ENCODE data around the gene PDZD4.

Gene PDZD4

DNA sequence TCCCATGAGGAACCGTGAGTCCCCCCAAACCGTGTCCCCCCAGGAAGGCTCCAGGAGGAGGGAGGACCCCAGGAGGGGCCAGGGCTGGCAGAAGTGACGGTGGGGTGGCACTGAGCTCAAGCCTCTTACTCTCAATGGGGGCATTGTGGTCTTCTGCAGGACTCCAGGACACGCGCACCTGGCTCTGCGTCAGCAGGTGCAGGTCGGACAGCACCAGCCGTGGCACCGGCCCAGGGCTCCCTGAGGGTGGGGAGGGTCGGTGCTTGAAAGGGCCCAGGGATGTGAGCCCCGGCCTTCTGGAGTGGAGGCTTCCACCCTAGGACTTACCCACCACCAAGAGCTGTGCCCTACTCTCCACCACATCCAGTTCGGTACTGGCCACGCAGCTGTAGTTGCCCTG lies 37.3 kb upstream of the PDZD4 start:
- DNase-seq = no peak

DNA sequence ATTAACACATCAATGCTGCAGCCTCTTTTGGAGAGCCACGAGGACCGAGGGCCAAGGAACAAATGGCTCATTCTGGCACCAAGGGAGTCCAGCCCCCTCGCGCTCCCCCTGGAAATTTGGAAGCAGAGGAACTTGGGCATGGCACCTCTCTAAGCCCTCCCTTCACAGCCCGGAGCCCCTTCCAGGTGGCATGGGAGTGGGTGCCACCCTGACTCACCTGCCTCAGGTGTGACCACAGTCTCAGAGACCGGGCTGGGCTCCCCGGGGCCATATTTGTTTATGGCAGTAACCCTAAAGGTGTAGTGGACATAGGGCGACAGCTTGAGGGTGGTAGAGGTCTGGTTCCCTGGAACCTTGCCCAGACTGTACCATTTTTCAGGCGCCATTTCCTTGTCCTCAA lies 36.8 kb upstream of the PDZD4 start:
- DNase-seq = no peak

DNA sequence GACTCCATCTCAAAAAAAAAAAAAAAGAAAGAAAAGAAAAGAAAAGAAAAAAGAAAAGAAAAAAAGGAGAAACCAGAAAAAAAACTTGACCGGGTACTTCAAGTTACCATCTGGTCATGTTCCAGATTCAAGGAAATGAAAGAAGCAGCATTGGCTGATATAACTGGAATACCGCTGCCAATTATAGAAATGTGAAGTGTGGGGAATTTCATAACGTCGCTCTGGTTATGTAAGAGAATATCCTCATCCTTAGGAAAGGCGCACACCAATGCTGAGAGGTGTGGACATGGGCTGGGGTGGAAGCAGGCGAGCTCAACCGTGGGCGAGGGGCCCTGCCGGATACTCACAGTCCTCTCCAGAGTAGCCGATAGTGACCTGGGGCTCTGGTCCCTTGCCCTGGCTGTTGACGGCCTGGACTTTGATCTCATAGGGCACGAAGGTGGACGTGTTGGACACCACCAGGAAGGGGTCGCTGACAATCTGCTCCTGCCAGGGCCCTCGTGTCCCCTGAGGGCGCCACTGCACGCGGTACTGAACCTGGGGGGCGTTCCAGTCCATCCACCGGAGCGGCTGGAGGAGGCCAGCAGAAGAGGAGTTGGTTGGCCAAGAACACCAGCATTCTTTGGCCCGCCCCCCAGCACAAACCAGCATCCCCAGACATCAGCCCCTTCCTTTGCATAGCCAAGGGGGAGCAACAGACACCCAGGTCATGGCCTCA lies 36.1 kb upstream of the PDZD4 start:
- DNase-seq = no peak

DNA sequence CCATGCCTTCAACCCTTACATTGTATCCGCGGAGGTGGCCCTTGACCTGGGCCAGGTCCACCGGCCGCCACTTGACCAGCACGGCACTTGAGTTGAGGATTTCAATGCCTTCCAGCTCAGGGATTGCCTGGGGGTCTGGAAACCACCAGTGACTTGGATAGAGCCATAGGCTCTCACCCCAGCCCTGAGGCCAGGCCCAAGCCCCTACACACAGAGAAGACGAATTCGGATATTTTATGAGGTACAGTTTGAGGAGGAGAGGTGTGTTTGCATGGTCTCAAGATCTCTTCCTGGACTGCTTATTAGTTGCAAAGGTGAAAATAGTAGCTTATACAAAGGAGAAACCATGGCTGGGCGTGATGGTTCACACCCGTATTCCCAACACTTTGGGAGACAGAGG lies 35.3 kb upstream of the PDZD4 start:
- no peak for DNase-seq

DNA sequence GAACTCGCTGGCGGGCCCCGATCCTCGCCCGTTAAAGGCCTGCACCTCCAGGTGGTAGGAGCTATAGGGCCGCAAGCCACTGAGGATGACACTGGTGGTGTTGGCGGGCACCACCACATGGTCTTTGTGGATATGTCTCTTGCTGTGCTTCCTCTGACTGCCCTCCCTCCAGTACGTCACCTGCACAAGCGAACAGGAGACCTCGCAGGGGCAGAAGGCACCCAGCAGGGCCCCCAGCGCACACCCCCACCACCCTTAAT lies 34.9 kb upstream of the PDZD4 start:
- no peak for DNase-seq

DNA sequence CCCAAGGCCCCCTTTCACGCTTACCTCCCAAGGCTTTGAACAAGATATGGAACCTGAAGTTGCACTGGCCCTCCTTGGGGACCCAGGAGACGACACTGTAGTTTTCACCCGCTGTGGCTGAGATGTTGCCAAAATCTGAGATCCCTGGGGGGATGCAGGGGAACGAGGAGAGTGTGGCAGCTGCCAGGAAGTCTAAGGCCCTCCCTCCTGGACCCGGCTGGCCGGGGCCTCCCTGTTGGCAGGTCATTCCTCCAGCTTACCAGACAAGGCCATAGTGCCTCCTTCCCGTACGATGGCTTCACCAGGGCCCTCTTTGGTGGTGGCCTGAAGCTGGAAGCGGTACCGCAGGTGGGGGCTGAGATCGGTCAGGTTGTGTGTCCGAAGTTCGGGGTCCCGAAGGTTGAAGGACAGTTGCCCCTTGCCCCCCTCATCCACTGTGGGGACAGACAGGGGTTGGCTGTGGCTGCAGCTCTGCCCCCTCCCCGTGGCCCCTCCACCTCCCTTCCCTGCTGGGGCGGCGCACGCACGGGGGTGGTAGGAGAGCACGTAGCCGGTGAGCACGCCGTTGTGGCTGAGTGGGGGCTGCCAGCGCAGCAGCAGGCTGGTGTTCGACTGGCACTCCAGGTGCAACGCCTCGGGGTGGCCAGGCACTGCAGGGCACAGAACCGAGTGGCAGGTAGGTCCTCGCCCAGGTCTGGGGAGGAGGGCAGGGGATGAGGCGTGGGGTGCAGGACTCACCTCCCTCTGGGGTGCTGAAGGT lies 34.4 kb upstream of the PDZD4 start:
- no peak for DNase-seq

DNA sequence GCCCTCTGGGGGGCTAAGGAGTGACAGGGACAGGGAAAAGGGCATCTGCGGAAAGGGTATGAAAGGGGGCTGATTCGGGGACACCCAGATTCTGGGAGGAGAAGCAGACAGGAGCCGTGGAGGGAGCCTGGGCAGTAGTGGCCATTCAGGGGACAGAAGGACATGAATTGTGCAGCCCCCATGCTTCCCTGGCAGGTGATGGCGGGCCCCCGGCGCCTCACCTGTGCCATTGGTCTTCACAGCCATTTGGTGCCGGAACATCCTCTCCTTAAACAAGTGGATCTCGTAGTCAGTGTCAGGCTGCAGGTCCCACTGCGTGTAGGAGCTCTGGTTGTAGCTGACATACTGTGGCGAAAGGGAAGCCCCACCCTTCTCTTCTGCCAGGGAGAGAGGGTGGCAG lies 33.8 kb upstream of the PDZD4 start:
- no peak for DNase-seq

DNA sequence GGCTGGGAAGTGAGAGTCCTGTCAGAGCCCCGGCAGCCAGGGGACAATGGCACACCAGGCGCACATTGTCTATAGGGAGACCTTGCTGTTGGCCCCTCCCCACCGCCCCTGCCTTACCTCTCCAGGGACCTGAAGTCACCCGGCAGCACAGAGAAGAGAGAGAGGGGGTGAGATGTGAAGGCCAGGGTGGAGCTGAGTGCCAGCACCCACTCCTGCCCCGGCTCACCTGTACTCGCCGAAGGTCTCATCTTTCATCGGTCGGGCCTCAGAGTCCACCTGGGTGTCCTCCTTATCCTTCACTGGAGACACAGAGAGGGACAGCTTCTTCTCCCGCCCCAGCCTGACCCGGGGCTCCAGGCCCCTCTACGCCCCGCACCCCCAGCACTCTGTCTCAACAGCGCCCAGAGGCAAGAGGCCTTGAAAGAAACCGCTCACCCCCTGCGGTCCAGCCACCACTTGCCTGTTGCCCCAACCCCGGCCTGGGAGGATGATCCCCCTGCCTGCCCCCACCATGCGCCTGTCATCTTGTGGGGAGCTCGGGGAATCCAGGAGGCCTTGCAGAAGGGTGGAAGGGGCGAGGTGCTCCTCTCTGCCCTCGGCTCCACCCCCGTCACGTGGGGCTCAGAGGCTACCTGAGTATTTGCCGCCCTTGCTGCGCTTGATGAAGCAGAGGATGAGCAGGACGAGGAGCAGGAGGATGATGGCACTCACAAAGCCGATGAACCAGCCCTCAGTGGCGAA lies 33.1 kb upstream of the PDZD4 start:
- no peak for DNase-seq

DNA sequence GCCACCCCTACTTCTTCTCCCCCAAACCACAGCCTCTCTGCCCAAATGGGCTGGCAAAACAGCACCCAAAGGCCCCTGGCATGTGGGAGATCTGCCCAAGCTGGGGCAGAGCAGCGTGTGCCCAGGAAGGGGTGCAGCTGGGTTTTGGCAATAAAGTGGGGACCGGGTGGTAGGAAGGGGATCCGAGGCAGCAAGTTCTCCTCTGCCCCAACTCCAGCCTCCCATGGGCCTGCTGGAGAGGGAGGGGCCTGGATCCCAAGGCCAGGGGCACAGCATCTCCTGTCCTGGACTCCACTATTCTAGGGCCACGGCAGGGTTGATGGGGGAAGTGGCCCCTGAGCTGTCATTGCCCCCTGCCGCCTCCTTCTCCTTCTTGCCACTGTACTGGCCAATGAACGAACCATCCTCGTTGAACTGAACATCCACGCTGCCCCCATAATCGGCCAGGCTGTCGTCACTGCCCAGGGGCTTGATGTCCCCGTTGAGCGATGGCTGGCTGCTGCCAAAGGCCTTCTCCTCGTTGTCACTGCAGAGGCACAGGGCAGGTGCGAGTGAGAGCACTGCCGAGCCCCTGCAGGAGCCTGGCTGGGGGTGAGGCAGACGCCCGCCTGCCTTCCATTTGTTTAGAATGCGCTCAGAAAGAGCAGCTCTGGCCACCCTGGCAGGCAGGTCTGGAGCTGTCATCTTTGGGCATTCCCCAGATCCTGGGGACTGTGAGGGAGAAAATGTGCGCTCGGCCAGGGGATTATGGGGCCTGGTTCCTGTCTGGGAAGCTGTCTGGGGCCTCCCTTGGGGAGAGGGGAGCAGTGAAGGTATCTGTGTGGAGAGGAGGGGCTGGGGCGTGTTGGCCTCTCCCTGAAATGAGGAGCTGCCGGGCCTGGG lies 32.3 kb upstream of the PDZD4 start:
- DNase-seq = no peak

DNA sequence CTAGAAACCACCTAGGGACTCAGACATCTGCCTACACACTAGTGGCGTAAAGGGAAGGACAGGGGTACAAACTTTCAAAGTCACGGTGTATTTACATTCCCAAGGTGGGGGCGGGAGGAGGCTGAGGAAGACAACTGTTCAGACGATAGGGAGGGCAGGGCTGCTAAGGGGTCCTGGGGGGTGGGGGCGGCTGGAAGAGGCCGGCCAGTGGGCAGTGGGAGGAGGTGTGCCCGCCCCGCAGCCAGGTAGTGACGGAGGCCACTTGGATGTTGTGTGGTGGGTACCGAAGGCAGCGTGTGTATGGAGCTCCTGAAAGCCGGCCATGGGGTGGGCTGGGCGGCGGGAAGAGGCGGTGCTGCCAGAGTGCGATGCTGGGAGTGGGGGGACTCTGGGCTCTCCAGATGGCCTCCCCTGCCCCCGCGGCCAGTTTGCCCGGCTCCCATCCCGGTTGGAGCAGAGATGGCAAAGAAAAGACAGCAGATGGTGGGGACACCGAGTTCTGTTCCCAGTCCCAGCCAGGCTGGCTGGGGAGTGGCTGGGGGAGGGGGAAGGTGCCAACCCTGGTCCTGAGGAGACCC lies 31.5 kb upstream of the PDZD4 start:
- no peak for DNase-seq

DNA sequence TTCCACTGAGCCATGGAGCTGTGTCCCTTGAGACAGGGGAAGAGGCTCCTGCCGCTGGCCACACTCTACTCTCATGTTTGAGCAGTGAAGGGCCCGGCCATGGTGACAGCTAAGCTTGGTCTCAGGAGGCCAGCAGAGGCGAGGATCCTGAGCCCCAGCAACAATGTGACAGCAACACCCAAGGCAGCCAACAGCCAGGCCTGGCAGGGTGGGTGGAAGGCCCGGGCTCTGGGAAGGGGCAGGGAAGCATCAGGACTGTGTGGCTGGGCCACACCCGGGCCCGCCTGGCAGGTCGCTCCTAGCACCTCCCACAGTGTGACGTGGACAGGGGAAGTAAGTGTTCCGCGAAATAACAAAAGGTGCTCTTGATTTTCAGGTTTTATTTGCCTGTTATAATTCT lies 30.8 kb upstream of the PDZD4 start:
- DNase-seq = no peak

DNA sequence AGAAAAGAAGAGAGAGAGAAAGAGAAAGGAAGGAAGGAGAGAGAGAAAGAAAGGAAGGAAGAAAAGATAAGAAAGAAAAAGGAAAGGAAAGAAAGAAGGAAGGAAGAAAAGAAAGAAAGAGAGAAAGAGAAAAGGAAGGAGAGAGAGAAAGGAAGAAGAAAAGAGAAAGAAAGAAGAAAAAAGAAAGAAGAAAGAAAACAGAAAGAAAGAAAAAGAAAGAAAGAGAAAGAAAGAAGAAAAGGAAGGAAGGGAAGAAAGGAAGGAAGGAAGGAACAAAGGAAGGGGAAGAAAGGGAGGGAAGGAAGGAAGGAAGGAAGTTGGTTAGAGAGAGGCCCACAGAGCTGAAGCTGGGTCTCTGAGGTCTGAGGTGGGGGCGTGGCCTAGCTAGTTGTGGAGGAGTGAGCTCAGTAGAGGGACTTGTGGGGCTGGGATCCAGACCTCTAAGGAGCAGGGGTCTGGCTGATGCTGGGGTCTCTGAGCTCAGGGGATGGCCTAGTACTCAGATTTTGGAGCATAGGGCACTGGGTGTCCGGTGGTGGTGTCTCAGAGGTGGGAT lies 27.1 kb upstream of the PDZD4 start:
- no peak for DNase-seq

DNA sequence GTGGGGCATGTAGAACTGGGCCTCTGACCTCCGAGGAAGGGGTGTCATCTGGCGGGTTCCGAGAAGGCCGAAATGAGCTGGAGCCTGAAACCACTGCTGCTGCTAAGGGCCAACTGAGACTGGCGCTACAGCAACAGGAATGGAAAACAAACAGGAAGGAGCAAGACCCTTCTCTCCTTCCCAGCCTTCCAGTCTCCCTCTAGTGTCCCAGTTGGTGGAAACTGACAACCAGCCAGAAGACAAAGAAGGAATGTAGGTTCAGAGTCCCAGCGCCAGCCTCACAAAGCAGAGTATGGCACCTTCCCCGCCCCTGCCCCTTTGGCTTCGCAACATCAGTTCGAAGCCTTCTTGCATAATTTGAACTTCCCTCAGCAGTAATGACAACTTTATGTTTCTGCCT lies 24.4 kb upstream of the PDZD4 start:
- no peak for DNase-seq

DNA sequence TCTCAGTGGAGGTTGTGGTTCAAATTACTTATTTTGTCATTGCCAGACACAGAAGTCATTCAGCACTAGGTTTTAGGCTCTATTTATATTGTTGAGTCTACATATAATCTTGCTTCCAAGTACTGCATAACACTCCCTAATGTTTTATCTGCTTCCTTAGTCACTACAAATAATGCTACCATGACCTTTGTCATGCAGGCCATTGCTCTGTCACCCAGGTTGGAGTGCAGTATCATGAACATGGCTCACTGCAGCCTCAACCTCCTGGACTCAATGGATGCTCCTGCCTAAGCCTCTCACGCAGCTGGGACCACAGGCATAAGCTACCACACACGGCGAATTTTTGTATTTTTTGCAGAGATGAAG lies 23.5 kb upstream of the PDZD4 start:
- DNase-seq = no peak

DNA sequence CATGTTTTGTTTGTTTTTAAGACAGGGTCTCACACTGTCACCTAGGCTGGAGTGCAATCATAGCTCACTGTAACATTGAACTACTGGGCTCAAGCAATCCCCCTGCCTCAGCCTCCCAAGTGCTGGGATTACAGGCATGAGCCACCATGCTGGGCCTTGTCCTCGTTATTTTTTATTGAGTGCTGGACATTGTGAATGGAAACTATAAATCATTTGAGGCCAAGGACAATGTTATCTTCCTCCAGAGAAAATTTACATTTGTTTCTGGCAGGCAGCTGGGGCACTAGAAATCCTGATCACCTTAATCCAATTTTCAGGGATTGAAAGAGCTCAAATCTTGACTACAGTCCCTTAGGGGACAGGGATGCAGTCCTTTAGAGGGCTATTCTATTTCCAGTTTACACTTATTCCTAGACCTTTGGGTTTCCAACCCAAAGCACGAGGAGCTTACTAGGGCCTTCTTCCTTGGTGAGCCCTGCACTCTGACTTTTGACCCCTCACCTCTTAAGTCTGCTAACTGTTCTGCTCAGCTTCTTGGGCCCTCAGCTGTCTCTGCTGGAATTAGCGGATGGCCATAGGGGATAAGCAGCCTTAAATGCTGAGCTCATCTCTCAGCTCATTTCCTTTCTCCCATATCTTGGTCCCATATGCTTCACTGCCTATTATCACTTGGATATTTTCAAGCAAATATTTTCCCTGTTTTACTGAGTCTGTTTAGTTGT lies 23.0 kb upstream of the PDZD4 start:
- DNase-seq = no peak

DNA sequence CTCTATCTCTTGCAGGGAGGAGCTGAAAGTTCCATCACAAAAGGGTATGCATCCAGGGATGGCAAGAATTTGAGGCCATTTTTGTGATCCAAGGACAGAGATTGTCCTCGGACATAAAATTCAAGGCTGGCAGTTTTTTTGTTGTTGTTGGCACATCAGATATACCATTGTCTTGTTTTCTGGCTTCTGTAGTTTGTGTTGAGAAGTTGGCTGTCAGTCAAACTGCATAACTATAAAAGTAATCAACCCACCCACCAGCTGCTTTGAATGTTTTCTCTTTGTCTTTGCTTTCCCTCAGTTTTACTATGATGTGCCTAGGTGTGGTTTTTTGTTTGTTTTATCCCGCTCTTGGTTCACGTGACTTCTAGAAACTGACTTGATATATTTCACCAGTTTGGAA lies 21.6 kb upstream of the PDZD4 start:
- DNase-seq = no peak

DNA sequence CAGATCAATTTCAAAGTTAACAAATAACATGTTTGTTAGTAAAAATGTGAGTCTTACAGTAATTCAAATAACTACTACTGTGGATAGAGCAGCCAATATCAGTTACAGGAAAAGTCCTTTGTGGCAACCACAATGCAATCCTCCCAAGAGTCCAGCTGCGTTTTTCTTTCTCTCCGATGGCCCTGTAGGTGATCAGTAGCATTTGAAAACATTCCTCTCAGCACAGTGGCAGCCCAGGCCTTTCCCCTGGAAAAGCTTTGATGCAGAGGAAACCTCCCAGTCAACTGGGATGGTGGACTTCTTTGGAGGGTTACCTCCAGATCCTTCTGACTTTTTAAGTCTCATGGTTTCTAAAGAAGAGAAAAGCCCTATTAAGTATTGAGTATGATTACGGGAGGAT lies 18.0 kb upstream of the PDZD4 start:
- DNase-seq = no peak

DNA sequence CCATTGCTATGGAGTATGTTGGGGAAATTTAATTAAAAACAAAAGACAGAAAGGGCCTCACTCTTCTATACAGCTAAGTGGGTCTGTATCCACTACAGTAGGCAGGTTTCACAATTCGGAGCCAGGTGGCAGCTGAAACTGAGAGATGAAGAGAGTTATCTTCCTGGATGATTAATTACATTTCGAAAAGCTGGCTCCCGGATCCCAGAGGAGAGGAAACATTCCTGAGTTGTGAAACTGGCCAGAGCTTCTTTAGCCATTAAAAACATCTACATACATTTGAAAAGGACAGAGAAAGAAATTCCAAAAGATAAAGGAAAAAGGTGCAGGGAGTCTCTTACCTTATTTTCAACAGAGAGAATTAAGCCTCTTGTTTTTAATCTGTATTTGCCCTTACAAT lies 15.5 kb upstream of the PDZD4 start:
- DNase-seq = no peak

DNA sequence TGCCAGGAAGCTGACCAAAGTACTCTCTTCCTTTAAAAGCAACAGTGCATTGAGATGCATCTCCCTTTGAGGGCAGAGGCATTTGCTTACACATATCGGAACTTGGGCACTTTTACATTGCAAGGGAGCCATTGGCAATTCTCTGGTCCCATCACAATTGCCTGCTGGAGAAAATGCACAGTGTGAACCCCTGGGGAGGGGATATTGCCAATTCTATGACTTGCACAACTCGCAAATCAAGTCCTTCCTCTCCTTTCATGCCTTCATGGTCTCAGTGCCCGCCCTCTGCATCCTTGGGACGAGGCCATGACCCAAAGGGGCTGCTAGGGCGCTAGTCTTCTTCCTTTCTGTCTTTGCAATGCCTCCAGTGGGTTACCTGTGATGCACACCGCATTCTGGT lies 14.9 kb upstream of the PDZD4 start:
- DNase-seq = no peak

DNA sequence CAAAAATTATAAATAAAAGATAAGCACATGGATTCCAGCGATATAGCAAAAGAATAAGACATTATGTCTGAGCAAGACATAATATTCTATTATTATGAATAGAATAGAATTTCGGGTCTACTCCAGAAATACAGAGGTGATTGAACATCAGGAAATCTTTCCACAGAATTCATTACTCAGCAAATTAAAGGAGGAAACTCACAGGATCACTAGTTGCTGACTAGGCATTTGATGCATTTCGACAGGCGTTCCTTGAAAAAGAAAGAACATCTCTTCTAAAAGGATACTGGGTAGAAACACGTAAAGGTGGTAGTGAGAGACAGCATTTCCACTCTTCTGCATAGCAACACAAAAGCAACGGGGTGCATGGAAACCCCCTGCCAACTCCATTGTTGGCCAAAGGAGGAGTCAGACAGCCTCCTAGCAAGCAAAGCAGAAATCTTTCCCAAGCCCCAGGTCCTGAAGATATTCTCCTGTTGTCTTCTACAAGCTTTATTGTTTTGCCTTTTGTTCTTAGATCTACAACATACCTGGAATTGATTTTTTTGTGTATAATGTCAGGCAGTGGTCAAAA lies 14.3 kb upstream of the PDZD4 start:
- DNase-seq = no peak

DNA sequence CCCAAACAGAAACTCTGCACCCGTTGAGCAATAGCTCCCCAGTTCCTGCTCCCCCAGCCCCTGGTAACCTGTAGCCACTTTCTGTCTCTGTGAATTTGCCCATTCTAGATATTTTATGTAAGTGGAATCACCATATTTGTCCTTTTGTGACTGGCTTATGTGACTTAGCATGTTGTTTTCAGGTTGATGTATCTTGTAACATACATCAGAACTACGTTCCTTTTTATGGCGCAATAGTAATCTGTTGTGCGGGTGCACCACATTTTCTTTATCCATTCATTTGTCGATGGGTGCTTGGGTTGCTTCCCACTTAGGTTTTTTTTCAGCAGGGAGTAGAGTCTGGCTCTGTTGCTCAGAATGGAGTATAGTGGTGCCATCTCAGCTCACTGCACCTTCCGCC lies 6.6 kb upstream of the PDZD4 start:
- DNase-seq = no peak

DNA sequence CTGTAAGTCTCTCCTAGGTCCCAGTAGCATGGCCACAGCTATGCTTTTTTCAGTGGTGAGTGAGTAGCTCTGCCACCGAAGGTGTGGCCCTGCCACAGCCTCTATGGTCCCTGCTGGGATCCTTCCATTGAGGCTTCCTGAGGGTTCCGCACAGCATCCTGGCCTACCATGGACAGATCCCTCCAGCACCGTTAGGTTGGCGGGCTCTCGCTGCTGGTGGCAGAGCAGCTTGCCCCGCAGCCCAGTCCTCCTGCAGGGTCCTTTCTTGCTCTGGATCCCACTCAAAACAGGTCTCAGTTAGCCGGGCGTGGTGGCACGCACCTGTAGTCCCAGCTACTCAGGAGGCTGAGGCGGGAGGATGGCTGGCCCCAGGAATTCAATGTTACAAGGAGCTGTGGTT lies 2.4 kb upstream of the PDZD4 start:
- DNase-seq = no peak
